NCI-H2107 treated with DMSO at 0.1 percent for 48 hours (cell line): ENCODE measurements around the gene DSC3.
"Not testable (repeated sequence)": the region's sequence is repeated elsewhere in the genome, so short reads cannot be mapped to it uniquely, and the experiment has no call there.

Experiments
- DNase-seq: peaks from one replicate; lab custom pipeline; 2025; ENCODE audit not compliant: unreplicated experiment; lab: John Stamatoyannopoulos, UW

Gene DSC3

DNA sequence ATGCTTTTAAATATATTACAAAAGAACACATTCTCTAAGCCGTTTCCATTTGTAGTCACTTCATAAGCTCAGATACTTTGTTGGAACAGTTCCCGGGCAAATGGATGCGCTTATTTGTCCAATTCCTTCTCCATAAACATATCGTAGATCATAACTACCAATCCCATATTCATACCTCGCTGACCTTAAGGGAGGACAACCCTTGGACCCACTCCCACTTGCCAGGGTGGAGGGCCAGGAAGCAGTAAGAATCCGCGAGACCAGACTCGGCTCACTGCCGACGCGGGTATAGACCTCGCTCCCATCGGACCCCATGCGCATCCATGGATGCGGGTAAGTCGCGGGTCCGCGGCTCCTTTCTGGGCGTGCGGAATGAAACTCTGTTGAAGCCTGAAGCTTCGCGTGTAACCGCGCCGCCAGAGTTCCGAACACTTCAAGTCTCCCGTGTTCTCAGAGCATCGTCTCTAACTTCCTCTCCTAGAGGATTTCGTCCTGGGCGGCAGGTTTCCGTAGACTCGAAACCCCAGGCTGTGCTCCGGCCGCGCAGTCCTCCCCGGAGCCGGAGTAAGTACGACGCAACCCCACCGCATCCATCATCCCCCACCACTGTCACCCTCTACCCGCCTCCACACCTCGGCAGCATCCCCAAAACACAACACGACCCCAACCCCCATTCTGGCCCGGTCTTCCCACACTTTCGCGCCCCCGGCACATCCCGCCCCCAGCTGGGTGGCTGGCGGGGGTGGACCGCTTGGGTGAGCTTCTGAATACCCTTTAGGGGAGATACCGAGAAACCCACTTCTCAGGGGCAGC is 1.1 kb downstream of the DSC3 start:
- no peak for DNase-seq

DNA sequence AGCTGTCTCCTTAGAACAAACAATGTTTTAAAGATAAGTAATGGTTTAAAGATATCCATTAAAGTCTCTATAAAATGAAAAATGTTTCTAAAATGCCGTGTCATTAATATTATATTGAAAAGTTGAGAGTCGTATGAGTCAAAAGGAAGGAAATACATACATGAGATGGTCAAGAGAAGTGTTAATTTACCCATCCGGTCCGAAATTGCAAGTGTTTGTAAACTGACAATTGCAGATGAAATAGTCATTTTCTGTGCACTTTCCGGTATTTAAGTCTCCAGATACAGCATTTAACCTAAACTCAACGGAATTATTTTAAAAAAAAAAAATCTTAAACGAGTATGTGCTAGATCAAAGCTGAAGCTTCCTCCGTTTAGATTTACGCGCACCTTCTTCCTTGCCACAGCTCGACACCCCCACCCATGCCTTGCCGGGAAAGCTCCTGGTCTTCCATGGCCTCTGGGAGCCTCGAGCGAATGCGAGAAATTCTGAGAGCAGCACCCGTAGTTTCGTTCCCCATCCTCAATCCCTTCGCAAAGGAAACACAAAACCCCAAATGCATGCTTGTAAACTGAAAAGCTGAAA is 1.8 kb downstream of the DSC3 start:
- no peak for DNase-seq

DNA sequence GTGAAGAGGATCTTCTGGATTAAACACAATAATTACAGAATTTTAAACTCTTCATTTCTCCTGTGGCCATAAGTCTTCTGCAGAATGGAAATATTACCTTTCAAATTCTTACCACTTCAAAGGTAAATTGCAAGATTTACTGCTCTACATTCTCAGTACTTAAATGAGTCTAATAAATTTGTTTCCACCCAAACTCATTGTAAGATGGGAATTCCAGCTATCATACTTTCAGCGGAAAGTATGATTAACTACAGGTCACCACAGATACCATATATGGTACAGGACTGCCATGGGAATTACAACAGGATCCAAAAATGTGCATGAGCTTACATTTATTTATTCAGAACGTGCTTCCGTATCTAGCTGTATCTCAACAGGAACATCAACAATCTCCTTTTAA is 3.1 kb downstream of the DSC3 start:
- no peak for DNase-seq

DNA sequence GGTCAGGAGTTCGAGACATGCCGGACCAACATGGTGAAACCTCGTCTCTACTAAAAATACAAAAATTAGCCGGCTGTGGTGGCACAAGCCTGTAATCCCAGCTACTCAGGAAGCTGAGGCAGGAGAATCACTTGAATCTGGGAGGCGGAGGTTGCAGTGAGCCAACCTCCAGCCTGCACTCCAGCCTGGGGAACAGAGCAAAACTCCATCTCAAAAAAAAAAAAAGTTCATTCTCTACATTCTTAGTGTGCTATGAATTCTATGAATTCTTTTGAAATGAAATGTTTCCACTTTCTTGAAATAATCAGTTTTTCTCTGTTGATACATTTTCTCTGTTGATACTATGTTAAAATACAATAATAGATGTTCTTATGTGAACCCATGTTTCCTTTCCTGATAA is 4.9 kb downstream of the DSC3 start:
- DNase-seq, result not testable (repeated sequence)

DNA sequence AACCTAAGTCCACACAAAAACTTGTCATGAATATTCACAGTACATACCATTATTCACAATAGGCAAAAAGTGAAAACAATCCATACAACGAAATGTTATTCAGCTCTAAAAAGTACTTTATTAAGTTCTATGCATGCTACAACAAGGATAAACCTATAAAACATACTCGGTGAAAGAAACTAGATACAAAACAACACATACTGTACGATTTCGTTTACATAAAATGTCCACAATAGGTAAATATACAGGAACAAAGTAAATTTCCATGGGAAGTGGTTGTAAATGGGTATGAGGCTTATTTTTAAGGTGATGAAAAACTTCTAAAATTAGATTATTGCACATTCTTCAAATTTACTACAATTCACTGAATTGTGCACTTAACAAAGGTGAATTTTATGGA is 8.0 kb downstream of the DSC3 start:
- DNase-seq, result no peak

DNA sequence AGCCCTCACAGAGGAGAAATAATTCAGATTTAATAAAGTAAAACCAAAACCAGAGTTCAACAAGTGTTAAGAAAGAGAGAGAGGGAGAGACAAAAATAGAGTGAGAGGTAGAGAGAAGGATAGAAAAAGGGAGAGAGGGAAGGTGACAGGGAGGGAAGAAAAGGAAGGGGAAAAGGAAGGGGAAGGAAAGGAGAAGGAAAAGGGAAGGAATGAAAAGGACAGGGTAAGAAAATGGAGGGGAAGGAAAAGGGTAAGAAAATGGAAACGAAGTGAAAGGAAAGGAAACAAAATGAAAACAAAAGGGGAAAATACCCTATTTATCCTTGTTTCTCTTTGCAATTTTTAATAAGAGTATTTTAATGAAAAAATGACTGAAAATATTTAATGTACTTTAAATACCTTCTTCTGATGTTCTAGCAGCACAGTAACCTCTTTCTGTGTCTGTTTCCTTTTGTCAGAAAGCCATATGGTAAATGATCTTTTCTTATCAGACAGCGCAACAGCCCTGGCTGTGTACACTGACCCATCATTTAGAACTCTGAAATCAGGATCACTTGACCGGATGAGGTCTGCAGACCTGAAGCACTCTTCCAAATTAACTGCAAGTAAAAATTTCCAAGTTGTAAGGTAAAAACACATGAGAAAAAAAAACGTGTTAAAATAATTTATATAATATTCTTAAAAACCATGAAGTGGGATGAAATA is 11.8 kb downstream of the DSC3 start:
- no peak for DNase-seq

DNA sequence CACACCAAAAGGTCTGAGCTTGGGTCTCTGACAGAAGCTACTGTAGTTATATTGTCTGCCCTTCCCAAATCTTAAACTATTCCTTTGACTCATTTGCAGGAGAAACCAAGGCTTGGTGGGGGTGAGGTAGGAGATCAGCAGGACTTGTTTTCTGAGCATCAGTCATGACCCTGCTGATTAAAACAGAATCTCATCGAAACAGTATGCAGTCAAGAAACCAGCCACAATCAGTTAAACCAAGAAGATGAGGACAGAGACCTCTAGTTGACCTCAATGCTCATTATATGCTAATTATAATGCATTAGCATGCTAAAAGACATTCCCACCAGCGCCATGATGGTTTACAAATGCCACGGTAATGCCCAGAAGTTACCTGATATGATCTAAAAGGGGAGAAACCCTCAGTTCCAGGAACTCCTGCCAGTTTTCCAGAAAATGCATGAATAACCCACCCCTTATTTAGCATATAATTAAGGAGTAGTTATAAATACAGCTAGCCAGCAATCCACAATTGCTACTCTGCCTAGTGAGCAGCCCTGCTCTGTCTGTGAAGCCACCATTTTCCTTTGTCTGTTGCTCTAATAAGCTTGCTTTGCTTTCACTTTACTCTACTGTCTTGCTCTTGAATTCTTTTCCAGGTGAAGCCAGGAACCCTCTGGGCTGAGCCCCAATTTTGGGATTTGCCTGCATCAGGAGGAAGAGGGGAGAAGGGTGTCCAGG is 26.7 kb downstream of the DSC3 start:
- no peak for DNase-seq

DNA sequence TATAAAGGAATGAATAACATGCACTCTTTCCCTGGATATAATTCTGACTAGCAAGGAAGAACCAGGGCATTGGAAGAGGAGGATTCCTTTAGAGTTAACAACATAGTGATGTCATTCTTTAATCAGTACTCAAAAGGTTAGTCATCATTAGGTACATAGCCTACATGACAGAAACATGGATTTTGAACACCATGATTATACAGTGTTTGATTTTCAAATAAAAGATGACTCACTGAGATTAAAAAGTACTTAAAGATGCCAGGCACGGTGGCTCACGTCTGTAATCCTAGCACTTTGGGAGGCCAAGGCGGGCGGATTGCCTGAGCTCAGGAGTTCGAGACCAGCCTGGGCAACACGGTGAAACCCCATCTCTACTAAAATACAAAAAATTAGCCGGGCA is 31.1 kb downstream of the DSC3 start:
- not testable (repeated sequence) for DNase-seq

DNA sequence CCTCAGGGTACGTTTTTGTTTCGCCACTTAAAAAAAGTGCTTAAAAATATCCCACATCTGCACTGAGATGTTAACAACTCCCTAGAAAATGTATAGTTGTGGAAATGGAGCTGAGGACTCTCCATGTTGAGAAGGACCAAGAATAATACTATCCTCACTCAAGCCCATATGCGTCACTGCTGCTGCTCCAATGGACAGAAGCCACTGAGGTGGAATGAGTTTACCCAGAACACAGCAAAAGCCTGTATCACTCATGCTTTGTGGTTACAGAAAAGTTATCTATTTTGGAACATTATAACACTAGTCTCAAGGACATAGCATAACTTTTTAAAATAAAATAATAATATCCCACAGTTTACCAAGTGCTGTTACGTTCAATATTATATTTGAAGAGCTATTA is 31.9 kb downstream of the DSC3 start:
- DNase-seq, result no peak

DNA sequence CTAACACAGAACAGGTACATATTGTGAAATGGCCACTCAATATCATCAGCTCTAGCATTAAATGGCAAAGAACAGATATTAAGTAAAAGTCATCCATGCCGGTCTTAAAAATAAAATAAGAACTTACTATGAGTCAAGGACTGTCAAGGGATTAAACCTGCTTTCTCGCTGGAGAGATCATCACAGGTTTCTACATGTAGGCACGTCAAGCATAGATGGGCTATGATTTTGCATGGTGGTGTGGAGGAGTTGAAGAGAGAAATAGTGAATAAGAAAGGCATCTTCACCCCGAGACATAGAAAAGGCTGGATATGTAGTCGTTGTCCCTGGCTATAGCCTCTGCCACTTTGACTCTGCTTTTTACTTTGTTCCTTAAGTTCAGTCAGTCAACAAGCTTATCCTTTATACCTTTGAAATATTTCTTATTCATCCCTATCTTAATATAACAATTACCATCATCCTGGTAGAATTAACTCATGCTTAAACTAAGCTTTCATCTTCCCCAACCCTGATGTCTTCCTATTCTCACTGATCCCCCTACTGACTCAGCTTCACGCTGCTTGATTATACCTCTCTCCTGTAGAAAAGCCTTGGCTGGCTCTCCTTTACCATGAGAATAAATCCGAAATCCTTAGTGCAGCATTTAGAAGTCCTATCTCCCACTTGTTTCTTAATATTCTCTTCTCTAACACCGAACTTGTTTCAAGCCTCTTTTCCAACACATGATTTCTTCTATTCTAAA is 42.5 kb downstream of the DSC3 start:
- no peak for DNase-seq

DNA sequence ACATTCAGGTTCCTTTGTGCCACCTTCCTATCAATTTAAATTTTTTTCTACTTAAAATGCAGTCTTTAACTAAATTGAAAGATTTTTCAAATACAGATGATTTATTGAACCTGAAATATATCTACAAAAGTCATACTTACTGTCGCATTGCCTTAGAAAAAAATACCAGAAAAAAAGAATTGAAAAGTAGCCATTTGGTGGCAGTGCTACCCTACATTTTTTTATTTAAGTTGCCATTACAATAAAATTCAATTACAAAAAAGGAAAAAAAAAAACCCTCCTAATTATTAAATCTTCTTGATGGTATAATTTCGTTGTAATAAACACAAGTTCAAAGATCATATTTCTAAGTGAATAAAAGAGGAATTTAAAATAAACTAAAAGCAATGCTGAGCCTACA is 43.4 kb downstream of the DSC3 start:
- no peak for DNase-seq

DNA sequence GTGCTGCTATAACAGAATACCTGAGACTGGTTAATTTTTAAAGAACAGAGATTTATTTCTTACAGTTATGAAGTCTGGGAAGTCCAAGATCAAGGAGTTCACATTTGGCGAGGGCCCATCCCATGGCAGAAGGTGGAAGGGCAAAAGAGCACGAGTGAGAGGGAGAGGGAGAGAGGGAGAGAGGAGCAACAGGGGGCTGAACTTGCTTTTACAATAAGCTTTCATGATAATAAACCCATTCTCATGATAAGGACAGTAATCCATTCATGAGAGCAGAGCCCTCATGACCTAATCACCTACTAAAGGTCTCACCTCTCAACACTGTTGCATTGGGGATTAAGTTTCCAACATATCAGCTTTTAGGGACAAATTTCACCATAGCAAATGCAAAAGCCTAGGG is 45.3 kb downstream of the DSC3 start:
- no peak for DNase-seq

DNA sequence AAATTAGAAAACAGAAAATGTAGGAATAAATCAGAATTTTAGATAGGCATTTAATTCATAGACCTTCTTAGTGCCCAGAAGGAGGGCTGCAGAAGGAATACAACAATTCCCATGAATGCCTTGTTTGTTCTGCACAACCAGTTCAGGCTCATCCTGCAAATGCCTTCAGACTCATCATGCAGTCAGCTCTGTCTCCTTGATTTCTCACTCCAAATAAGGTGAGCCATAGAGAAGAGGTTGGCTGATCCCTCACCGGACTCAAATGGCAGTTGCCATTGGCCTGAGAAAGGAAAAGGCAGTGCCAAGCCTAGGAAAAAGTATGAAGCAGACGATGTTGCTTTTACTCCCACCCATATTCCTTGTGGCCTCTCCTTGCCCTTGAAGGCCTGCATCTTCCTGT is 50.3 kb downstream of the DSC3 start:
- DNase-seq, result no peak

DNA sequence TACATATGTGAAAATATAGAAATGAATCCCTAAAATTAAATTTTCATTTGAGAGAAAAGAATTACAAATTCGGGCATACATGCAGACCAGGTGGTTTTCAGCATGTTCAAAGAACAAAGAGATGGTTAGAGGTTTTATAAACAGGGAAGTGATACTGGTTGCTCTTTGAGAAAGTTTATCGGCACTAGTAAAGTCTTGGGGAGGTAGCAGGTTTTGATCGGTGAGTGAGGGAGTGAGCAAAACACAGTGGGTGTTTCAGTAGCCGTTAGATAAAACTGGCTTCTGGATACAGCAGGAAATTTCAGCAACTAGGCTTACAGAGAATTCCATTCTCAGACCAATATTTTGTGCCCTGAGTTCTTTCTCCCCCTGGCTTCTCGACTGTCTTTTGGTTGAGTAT is 51.1 kb downstream of the DSC3 start:
- DNase-seq, result no peak

DNA sequence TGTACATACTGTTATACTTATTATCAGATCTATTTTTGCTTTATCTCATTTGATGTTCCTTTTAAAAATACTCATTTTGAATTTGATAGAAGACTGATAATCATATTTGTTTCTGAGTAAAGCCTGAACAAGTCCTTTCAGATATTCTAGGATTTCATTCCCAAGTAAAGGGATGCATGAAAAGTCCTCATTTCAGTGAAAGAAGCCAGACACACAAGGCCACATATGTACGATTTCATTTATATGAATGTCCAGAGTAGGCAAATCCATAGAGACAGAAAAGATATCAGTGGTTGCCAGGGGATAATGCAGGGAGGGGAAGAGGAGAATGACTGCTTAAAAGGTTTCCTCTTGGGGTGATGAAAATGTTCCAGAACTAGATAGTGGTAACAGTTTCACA is 53.4 kb downstream of the DSC3 start:
- DNase-seq, result no peak

DNA sequence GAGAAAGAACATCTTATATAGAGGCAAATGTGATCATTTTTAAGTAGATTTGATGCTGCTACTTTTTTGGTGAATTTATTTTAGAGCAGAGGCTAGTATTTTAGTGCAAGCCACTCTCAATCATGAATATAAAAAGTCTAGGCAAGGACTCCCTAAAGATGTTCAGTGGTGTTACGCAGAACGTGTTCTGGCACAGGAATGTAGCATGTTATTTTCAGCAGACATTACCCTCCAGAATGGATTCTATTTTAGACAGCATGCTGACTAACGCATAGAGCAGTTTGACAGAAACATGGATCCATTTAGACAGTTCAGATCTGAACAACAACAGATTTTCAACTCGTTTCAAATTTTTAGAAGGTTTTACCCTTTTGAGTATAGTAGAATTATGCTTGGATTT is 54.1 kb downstream of the DSC3 start:
- no peak for DNase-seq

DNA sequence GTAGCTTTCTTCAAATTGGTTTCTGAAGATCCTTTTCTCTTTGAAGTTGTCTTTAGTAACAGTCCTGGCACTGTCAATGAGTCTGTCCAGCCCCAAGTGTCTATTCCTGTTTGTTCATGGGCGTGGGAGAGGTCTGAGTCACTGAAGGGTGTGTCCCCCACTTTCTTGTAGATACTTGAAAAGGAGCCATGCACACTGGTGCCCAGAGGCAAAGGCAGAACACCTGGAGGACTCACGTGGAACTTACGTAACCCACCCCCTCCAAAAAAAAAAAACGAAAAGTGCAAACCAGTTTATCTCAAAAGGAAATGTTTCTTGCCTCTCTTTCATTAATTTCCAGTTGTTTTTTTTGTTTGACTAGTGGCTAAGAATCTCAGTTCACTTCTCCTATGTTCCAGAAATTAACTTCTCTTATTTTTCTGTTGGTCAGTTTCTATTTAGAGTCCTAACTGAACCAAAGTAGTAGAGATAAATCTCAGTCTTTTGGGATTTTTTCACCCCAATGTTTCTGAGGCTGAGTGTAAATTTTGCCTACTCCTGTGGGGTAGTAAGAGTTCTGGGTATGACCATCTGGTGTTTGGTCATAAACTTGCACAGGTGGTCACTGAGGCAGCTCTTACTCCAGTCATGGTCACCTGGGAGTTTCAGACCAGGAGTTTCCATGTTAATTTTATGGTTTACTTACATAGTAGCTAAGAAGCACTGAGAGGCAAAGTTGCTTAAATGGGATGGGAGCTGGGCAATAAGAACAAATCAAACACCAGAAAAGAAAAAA is 54.9 kb downstream of the DSC3 start:
- no peak for DNase-seq

DNA sequence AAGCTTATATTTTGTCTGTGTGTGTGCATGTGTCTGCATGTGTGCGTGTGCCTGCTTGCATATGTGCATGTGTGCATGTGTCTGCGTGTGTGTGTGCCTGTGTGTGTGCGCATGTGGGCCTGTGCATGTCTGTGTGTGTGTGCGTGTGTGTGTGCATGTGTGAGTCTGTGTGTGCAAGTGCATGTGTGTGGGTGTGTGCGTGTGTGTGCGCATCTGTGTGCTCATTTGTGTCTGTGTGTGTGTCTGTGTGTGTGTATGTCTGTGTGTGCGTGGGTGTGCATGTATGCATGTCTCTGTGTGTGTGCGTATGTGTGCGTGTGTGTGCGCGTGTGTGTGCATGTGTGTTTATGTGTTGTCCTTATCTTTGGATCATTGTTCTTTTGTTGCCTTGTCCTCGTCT is 56.8 kb downstream of the DSC3 start:
- DNase-seq, result no peak

DNA sequence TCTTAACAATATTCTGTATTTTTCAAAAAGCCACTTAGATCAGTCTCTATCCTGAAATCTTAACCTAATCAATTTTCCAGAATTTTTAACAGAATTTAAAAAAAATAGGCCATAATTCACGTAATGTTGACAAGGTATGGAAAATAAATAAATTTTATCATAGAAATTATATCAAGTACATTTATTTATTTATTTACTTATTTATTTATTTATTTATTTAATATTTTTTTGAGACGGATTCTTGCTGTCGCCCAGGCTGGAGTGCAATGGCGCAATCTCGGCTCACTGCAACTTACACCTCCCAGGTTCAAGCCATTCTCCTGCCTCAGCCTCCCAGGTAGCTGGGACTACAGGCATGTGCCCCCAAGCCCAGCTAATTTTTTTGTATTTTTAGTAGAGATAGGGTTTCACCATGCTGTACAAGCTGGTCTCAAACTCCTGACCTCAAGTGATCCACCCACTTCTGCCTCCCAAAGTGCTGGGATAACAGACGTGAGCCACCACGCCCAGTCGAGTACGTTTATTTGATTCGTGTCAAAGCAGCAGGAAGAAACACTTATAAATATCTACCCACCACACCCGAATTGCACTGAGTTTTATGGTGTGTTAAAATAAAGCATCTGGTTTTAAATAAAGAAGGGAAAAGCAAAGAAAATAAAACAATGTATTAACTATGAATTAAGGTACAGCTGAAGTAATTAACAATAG is 60.1 kb downstream of the DSC3 start:
- no peak for DNase-seq

DNA sequence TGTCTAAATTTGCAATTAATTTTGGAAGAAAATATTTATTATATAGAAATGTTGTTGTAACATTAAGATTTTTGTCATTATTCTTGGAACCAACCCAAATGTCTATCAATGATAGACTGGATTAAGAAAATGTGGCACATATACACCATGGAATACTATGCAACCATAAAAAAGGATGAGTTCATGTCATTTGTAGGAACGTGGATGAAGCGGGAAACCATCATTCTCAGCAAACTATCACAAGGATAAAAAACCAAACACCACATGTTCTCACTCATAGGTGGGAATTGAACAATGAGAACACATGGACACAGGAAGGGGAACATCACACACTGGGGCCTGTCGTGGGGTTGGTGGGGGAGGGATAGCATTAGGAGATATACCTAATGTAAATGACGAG is 64.5 kb downstream of the DSC3 start:
- not testable (repeated sequence) for DNase-seq
